GM23338 (cell line): Measurements from ENCODE around the gene TRIO.

ENCODE experiments used
- EZH2 ChIP-seq: fragments of 200-600 bp; sonication (generic); IDR thresholded peaks from one replicate; pipeline ENCODE4 v1.8.0; 2017; ENCODE audit warnings: antibody characterized with exemption, mild to moderate bottlenecking, low read depth; ENCODE audit not compliant: unreplicated experiment
- POLR2AphosphoS5 ChIP-seq: IDR thresholded peaks from 2 replicates; pipeline ENCODE4 v1.6.1; 2016; ENCODE audit warnings: antibody characterized with exemption, low read depth
- TF ChIP-seq, protein P1 (sequence below), 2 experiments: fragments of 200-600 bp in 1 of 2; sonication (generic) in 1 of 2; conservative IDR thresholded peaks; 2 replicates each; pipeline versions ENCODE4 v1.5.1 to v1.6.1; 2016 to 2017; ENCODE audit warnings: antibody characterized with exemption in 2 of 2, low read depth in 2 of 2, mild to moderate bottlenecking in 2 of 2, moderate library complexity in 1 of 2

DNA sequence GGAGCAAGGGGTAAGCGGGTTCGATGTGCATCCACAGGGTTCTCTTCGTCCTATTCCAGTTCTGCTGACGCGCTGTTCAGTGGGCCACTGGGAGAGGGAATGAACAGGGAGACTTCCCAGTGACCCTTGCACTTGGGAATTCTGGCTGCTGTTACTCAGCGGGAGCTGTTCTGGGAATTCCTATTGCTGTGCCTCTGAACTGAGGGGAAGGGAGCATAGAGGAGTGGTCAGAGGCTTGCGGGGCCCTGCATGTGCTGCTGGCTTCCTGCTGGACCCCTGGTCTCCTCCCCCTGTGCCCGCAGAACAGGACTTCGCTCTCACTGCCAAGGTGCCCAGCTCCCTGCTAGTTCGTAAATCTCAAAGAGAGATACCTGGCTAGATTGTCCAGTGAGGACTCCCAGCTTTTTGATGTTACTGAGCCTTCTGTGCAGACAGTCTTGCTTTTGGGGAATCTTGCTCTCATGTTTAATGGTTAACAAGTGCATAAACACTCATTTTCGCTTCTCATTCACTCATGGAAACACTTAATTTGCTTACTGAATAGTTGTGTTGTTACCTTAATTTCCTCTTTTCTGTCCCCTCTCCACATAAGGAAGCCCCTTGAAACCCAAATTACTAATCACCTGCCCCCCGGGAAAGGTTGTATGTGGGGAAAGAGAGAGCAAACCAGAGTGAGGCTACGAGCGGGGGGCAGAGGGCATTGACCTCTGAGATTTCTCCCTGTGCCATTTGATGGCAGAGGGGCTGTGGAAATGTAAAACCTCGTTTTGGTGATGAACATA is 5.9 kb downstream of the TRIO start:
- TF ChIP-seq POLR2AphosphoS5 (no peak), EZH2 (no peak)
- TF ChIP-seq, protein P1, sequence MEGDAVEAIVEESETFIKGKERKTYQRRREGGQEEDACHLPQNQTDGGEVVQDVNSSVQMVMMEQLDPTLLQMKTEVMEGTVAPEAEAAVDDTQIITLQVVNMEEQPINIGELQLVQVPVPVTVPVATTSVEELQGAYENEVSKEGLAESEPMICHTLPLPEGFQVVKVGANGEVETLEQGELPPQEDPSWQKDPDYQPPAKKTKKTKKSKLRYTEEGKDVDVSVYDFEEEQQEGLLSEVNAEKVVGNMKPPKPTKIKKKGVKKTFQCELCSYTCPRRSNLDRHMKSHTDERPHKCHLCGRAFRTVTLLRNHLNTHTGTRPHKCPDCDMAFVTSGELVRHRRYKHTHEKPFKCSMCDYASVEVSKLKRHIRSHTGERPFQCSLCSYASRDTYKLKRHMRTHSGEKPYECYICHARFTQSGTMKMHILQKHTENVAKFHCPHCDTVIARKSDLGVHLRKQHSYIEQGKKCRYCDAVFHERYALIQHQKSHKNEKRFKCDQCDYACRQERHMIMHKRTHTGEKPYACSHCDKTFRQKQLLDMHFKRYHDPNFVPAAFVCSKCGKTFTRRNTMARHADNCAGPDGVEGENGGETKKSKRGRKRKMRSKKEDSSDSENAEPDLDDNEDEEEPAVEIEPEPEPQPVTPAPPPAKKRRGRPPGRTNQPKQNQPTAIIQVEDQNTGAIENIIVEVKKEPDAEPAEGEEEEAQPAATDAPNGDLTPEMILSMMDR (conservative IDR thresholded peaks at IDR 0.05; ENCODE audit: low read depth in 2 of 2), result no peak
